Activated CD8-positive, alpha-beta memory T cell treated with anti-CD3 and anti-CD28 coated beads, Interleukin-2, amount 50 U/mL, for 1 hour (primary cell): ENCODE results near the gene PDIA6.
"Not testable (repeated sequence)": the region's sequence is repeated elsewhere in the genome, so short reads cannot be mapped to it uniquely, and the experiment has no call there.

Experiments used
- DNase-seq: peaks from one replicate; pipeline ENCODE4 v3.0.0-alpha.2; 2020; ENCODE audit errors: extremely low read depth

PDIA6 gene

DNA sequence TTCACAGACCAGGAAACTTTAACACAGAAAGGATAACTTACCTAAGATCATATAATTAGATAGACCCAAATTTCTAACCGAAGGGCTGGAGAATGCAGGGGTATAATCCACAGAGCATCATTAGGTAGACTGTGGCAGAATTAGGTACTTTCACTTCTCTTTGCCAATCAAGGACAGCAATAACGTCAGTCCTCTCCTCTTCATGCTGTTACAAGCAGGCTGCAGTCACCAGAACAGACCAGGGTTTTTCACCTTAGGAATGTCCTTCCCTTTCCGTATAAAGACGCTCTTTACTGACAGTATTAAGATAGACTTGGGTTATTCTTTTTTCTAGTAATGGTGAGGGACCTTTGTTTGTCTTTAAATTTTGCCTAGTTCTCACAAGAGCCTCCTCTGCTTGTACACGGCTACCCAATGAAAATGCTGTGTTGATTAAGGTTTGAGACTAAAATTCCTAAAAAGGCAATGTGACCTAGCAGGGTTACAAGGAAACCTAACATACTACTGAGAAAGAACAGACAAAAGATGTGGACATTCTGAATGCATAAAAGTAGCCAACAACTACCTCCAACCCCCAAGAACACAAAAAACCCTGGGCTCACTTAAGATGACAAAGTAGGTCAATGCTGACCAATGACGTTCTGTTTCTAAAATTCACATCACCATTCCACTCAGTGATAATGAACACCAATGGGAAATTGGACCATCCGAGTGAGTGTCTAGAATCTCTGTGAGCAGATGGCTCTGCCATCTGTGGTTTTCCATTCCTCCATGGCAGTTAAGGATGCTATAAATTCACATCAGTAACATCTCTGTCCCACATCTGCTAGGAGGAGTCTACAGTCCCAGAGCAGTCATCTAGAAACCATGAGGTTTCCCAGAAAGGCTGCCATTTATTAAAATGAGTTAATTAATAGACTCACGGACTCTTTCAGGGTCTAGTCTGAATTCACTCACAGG is 2.1 kb downstream of the PDIA6 start:
- DNase-seq = no peak

DNA sequence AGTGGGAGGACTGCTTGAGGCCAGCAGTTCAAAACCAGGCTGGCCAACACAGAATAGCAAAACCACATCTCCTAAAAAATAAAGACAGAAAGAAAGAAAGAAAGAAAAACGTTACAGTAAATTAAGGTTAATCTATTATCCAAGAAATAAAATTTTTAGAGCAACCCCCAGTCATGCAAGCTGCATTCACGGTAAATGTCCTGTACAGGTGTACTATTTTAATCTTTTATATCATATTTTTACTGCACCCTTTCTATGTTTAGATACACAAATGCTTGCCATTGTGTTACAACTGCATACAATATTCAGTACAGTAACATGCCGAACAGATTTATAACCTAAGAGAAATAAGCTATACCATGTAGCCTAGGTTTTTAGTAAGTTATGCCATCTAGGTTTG is 6.0 kb downstream of the PDIA6 start:
- no peak for DNase-seq

DNA sequence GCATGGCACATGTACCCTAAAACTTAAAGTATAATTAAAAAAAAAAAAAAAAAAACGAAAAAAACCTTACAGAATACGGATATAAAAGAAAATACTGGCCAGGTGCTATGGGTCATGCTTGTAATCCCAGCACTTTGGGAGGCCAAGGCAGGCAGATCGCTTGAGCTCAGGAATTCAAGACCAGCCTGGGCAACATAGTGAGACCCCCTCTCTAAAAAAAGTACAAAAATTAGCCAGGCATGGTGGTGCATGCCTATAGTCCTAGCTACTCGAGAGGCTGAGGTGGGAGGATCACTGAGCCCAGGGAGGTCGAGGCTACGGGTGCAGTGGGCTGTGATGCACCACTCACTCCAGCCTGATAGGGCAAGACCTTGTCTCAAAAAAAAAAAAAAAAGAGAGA is 6.6 kb downstream of the PDIA6 start:
- DNase-seq = not testable (repeated sequence)

DNA sequence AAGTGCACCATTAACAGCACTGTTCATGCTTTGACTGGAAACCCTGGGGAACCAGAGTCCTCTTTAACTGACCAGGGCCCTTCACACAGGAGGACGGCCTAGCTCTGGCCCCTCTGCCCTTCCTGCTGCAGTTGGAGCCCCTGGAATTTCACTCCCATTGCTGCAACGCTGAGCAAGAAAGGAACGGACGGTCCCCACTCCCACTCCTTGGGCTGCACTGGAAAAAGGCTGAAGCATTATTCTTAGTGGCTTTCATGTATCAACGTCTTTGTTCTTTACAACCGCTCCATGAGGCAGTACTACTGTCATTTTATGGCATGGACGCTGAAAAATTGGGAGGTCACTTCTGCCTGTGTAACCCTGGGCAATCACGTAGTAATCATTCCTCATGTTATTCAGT is 9.9 kb downstream of the PDIA6 start:
- DNase-seq = no peak

DNA sequence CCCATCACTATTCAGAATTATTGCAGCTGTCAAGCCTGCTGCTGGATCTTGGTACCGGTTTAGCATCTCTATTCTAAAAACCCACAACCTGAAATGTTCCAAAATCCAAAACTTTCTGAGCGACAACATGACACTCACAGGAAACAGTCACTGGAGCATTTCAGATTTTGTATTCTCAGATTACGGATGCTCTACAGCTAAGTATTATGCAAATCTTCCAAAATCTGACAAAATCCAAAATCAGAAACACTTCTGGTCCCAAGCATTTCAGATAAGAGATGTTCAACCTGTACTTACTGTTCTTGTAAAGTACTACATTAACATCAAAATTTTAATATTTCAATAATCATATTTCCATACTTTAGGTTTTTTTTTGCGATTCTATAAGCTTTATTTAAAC is 12.4 kb downstream of the PDIA6 start:
- no peak for DNase-seq

DNA sequence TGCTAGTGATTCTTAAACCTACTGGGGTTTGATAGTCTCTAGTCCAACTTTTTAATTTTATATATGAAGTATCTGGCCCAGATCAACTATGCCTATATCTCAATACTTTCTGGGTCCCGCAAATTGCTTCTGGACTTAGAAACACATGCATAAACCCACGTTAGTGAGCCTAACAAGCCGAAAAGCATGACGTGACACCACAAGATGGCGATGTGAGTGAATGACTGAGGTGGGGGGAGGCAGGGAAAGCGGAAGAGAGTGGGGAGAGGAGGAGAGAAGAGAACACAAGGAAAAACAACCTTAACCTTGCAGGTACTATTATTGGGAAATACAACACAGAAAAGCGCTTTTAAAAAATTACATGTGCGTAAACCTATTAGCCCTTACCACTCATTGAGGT is 13.8 kb downstream of the PDIA6 start:
- DNase-seq = no peak

DNA sequence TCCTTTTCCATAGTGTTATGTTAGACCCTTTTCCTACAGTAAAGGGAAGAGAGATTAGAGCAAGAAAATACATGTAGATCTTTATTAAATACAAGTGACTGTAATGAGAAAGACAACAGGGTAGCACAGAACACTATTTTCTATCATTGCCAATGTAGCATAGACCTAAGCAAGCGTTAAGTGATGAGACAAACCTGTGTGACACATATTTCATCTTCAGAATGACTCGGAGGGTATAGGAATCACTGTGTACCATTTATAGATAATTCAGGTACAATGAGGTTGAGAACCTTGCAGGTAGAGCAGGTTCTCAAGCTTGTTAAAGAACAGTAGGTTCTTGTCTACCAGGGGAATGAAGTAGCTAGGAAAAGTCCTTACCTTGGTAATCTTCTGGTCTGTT is 15.9 kb downstream of the PDIA6 start:
- no peak for DNase-seq

DNA sequence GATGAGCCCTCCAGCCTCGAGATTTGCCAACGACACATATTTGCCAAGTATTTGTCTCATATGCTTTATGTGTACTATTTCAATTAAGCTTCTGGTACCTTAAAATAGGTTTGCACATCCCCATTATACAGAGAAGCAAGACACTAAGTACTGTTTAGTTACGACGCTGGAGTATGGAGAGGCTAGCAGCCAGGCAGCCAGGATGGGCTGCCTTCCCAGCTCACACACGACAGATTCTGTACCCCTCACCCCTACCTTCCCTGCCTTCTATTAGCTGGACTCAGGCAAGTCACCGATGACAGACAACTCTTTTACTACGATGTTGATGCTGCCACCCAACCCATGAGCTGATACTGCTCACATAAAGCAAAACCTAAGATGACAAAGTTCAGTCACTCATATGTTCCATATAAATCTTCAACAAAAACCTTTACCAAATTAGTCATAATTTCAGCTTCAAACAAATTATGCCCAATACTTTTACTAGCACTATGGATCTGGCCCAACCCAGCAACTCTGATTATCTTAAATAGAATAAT is 17.0 kb downstream of the PDIA6 start:
- no peak for DNase-seq

DNA sequence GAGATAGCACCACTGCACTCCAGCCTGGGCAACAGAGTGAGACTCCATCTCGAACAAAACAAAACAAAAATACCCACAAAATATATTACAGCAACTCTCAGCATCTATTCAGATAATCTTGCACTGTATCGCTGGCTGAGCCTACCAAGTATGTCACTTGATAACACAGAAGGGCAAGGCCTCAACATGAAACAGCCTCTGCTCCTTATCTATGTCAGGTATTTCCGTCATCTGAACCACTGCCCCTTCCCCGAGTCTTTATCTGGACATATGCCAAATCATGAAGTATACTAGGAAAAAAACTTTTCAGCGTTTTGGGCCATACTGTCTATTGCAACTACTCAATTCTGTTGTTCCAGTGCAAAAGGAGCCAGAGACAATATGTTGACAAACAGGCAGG is 17.7 kb downstream of the PDIA6 start:
- no peak for DNase-seq

DNA sequence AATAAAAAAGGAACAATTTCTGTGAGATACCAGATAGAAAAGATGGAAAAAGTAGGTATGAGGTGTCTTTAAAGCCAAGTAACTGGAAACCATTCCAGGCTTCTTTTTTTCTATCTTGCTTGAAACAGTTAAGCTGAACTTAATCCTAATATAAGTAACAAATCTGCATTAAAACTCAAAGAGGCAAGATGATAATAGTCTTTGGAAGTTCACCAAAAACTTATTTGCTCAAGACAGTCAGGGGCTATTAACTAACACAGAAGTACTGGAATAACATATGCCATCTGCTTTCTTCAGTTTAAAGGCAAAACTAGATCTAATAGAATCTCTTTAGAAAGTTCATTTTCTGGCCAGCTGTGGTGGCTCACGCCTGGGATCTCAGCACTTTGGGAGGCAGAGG is 18.8 kb downstream of the PDIA6 start:
- DNase-seq = no peak

DNA sequence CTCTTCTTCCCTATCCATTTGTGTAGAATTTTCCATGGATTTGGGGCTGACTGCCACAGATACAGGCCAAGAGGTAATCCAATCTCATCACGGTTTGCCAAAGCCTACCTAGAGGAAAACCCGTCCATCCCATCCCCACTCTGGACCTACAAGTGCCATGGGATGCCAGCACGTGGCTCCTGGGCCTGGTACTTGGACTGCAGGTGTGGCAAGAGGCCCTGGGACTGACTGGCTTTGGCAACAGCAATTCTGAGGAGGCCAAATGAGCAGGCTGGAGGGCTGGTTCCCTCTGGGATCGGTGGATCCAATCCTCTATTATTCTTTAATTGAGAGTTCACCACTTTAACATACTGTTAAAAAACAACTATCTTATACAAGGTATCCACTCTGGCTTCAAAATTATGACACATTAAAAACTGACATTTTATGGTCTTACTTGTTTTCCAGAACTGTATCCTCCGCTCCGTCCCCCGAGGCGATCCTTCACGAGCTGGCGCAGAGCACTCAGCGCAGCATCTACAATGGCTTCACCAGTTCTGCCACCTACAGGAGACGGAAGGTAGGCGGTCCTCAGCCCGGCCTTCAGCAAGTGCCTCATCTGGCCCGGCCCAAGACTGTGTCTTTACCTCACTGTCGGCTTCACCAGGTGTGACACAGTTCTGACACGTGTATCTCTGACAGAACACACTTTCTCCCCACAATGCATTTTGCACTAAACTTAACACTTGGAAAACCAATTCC is 19.8 kb downstream of the PDIA6 start:
- no peak for DNase-seq

DNA sequence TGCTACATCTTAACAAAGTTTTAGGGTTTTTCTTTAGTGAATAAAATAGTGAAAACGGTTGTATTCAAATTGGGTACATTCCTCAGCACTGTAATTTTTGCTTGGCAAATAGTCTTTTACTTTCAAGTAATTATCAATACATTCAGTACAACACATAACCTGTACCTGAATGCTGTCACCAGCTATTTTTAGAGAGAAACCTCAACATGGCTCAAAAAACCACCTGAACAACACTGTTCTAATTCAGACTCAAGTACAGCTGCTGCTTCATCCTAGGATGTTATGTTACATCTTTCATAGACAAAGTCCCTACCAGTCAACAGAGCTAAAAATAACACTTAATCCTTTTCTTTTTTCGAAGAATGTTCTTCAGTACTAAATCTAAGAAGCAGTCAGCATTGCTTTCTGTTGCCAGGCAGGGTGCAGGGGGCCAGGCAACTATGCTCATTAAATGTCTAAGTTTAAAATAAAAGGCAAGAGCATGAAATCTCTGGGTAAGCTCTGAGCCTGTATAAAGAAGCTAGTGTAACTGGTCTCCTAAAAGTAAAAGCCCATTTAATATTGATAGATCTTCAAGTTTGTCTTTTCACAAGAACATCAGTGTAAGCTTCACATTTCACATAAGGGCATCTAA is 20.5 kb downstream of the PDIA6 start:
- no peak for DNase-seq

DNA sequence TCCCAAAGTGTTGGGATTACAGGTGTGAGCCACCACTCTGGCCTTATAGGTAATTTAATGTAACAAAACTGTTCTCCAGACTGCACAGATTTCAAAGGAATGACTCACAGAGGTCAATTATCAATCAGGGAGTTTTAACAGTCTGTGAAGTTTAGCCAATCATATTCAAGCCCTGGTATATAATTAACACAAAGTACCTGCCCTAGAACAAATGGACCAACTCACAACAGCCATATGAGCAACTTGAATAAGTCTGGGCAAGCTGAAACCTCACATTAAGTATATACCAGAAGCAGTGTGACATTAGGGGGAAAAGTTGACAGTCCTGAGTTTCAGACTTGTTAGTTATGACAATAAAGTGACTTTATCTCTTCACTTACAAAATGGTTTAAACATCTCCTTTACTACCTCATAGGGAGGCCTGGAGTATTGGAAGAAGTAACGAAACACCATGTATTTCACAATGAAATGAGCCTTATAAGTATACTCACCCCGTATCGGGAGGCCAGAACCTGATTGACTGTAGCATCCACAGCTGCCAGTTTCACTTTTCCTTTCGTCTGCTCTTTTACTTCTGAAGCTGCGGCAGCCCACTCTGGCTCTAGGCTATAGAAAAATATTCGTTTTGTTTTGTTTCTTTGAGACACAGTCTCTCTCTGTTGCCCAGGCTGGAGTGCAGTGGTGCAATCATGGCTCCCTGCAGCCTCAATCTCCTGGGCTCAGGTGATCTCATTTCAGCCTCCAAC is 22.2 kb downstream of the PDIA6 start:
- no peak for DNase-seq

DNA sequence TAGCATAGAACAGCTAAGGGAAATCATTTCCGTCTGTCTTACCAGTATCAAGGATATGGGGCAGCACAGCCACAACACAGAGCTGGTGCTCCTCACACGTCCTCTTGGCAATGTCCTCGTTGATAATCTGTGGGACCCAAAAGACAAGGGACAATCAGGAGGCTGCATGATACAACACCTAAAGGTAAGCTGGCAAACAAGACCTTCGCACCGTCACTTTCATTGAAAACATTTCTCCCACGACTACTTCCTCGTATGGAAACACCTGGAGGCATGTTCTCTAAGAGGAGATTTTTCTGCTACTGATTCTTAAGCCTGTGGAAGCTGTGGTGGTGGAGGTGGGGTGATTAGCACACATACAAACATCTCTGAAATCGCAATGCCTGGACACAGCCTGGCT is 23.7 kb downstream of the PDIA6 start:
- DNase-seq = no peak

DNA sequence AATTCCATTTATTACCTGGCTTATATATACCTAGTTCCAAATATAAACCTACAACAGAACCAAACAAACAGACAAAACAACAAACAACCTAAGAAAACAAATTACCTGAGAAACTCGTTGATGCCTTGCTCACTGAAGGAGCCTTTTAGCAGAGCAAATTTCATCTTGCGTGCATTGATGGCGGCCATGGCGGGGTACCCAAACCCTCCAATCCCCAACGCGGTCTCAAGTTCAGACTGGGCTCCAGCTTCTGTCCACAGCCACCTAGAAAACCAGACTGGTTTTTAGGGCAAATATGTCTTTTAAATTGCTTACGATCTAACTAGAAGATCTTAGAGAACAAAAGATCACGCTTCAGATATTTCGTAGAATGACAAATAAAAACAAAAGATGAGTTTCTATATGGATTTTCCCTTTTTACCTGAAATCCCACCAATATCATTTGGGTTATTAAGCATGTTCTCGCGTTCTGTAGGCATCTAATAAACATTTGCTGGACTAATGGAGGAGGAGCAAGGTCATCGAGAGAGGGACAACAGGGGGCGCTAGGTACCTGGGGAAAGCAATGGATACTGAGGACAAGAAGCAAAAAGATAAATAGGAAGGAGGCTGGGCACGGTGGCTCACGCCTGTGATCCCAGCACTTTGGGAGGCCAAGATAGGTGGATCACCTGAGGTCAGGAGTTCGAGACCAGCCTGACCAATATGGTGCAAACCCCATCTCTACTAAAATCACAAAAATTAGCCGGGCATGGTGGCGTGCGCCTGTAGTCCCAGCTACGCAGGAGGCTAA is 25.2 kb downstream of the PDIA6 start:
- DNase-seq = no peak

DNA sequence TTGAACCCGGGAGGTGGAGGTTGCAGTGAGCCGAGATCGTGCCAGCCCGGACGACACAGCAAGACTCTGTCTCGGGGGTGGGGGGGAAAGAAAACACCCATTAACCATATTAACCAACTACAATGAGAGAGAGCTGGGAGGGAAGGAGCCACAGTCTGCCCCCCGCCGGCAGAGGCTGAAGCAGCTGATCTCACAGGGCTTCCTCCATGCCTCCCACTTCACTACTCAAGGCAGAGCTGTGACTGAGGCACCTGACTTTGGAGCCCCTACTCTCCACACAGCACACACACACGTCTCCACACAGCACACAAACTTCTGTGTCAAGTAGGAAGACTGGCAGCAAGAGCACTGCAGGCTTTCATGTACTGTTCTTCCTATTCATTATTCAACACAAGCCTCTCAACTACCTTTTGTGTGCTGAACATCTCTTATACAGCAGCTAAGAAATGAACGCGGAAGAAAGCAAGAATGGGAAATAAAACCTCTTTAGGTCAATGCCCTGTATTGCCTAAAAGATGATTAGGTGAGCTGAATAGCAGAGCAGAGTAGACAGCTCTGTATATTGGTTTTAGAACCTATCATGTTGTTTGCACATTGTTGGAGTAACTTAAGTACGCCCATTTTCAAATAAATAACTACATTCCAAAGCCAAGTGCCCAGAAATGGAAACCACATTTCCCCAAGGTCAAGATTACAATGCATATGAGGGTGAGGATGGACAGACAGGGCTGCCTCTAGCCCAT is 26.2 kb downstream of the PDIA6 start:
- no peak for DNase-seq

DNA sequence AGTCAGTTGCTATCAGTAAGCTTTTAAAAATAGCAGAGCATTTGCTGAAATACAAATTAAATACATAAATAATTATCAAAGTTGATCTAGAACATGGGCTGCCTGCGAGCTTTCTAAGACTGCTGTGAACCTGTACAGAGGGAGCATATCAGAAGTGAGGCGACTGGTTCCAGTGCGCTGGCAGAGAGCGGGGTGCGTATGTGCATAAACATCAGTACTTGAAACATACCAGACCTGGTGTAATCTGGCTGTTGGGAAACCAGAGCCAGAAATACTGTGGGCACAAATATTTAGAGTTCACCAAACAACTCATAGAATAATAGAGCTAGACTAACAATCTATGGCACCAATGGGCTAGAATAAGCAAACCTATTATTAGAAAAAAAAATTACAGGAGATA is 27.3 kb downstream of the PDIA6 start:
- no peak for DNase-seq

DNA sequence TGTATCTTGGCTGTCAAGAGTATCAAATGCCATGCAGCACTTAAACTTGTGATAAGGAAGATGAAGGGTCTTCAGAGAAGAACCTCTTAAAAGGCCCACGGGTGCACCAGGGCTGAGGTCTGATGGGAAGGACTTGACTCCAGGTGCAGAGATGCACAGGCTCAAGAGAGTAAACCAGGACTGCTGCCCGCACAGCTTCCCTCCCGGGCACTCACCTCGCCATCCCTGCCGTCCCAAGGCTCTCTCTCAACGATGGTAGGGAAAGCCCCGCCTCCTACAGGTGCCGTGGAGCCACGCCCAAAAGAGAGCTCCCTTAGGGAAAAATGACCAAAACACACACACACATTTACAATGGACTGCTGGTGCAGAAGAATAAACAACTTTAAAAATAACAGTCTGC is 27.9 kb downstream of the PDIA6 start:
- no peak for DNase-seq

DNA sequence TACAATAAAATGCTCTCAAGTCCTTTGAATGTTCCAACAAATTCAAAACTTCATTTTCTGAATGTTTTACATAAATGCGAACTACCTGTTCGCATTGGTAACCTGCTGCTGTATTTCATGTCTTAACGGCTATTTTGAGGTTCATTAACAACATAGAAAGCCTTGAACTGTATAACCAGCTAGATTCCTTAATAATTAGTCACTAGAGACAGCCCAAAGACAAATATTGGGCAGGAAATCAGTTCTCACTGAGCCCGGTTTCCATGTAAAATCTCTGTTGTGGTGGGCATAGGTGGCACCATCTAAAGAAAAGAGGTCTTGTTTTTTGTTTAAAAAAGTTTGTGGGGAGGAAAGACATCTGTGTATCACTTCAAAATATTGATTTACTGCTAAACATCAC is 29.2 kb downstream of the PDIA6 start:
- DNase-seq = no peak

DNA sequence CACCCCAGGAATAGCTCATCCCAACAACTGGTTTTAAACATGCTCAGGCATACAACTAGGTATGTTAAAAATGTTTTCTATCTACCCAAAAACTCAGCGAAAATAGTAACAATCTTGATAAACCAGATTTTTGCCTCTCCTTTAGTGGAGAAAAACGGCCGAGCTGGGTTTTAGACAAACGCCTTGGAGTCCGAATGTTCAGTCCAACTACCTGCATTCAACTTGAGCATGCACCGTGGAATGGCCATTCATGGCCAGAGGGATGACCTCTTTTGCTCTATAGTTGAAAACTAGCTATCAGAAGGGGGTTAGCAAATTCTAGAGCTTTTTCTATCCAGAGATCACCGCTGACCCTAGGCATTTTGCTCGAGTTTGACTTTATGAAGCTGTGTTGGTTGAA is 30.8 kb downstream of the PDIA6 start:
- DNase-seq = no peak
